ENCODE data around the gene INHBE. TPM values are rescaled to one million over a fixed set of nuclear protein-coding genes. Genes with fewer than 3 reads are reported as not detected.

Gene INHBE
- total RNA-seq, 4 donors from 2014 or later, result not detected

DNA sequence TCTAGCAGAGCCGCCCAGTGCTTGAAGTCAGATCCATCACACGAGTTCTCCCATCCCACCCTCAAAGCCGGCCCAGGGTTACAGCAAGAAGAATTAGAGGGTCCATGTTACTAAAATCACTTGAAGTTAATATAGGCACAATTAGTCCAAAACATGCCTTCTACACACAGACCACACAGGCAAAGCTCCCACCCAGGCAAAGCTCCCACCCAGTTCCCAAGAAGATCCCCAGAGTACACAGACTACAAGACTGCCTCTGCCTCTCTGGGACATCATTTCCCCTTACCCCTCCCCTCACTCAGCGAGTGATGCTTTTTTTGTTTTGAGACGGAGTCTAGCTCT is 7.8 kb downstream of the INHBE start:
- peak overlapping the region in 3 of 4 donors; percentile 62 to 84 (median 76) for H3K4me3 ChIP-seq
- H3K36me3 ChIP-seq, result peaks cover 0 to 21% (median 0%) of the 10 kb centered on the region in 3 donors
- H3K27me3 ChIP-seq, result no peaks in the 10 kb centered on the region
- no peaks in the 10 kb centered on the region for H3K9me3 ChIP-seq
- TF ChIP-seq EP300 (IDR thresholded peaks at IDR 0.05) (no peak), POLR2A (IDR thresholded peaks at IDR 0.05) (no peak)
- TF ChIP-seq, protein P1, sequence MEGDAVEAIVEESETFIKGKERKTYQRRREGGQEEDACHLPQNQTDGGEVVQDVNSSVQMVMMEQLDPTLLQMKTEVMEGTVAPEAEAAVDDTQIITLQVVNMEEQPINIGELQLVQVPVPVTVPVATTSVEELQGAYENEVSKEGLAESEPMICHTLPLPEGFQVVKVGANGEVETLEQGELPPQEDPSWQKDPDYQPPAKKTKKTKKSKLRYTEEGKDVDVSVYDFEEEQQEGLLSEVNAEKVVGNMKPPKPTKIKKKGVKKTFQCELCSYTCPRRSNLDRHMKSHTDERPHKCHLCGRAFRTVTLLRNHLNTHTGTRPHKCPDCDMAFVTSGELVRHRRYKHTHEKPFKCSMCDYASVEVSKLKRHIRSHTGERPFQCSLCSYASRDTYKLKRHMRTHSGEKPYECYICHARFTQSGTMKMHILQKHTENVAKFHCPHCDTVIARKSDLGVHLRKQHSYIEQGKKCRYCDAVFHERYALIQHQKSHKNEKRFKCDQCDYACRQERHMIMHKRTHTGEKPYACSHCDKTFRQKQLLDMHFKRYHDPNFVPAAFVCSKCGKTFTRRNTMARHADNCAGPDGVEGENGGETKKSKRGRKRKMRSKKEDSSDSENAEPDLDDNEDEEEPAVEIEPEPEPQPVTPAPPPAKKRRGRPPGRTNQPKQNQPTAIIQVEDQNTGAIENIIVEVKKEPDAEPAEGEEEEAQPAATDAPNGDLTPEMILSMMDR (IDR thresholded peaks at IDR 0.05), result no peak
- no peak for DNase-seq (ENCODE audit: low spot score in 2 of 2)
- 20 to 28% methylated on average over 5 of the region's 5 CpGs for WGBS, 2 donors
- peak overlapping the region in 3 of 4 donors; percentile 82 to 92 (median 90) for H3K27ac ChIP-seq
- peaks cover 0 to 36% (median 21%) of the 10 kb centered on the region in 4 donors for H3K4me1 ChIP-seq

DNA sequence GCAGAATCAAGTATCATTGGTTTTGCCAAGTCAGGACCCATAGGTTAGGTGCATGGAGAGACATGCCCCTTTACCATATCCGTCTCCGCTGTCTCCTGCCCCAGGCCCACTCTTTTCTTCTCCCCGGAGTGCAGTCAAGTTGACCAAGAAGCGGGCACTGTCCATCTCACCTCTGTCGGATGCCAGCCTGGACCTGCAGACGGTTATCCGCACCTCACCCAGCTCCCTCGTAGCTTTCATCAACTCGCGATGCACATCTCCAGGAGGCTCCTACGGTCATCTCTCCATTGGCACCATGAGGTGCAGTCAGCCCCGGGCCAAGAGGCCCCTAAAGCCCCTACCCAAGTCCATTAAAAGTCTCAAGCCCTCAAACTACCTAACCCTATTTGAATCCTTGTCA is 9.5 kb downstream of the INHBE start:
- WGBS, 2 donors, result 92 to 93% methylated on average over 12 of the region's 12 CpGs
- H3K4me1 ChIP-seq, result peaks cover 0 to 27% (median 17%) of the 10 kb centered on the region in 4 donors
- no peak overlapping the region for H3K4me3 ChIP-seq
- H3K27me3 ChIP-seq, result no peaks in the 10 kb centered on the region
- peaks cover 0 to 26% (median 0%) of the 10 kb centered on the region in 3 donors for H3K36me3 ChIP-seq
- no peak overlapping the region for H3K27ac ChIP-seq
- DNase-seq (ENCODE audit: low spot score in 2 of 2), result no peak
- H3K9me3 ChIP-seq, result no peaks in the 10 kb centered on the region
- TF ChIP-seq, protein P1 (IDR thresholded peaks at IDR 0.05), result no peak
- no peak for TF ChIP-seq POLR2A (IDR thresholded peaks at IDR 0.05)

DNA sequence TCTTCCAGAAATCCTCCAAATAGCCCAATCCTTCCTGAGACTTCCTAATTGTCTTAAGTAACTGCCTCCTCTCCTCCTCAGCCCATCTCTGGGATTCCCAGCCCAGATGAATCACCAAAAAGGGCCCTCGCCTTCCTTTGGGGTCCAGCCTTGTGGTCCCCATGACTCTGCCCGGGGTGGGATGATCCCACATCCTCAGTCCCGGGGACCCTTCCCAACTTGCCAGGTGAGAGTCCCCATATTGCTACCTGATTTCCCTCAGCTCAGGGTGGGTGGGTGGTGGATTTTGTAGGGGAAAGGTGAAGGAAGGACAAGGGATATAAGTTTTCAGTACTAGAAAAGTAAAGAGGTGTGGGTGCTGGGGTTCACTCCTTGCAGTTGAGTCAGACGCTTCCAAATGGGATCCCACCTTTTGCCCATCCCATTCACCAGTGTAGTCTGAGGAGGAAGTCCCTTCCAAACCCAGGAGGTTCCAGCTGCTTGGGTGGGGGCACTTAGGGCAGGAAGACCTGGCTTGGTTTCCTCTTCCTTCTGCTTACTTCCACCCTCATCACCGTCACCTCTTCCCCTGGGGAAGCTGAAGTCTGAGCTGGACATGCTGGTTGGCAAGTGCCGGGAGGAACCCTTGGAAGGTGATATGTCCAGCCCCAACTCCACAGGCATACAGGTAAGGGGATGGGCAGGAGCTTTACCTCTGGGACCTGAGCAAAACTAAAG is 10.1 kb downstream of the INHBE start:
- WGBS, 2 donors, result 84 to 88% methylated on average over 6 of the region's 6 CpGs

DNA sequence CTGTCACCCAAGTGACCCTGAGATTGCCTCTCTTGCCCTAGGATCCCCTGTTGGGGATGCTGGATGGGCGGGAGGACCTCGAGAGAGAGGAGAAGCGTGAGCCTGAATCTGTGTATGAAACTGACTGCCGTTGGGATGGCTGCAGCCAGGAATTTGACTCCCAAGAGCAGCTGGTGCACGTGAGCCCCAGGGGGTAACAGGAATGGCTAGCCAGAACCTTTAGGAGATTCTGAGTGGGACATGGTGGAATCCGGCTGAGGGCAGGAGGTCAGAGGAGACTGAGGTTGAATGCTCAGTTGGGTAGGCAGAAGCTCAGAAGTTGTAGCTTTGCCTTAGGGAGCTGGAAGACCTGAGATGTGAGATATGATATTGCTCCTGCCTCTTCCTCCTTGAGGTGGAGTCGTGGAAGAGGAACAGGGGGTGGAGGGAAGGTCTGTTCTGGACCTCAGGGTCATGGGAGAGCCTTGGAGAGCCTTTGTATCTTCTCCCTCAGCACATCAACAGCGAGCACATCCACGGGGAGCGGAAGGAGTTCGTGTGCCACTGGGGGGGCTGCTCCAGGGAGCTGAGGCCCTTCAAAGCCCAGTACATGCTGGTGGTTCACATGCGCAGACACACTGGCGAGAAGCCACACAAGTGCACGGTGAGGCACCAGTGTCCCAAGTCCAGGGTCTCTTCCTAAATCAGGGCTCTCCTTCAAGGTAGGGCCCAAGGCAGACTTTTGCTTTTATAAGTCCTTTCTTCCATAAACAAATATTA is 10.8 kb downstream of the INHBE start:
- 77 to 81% methylated on average over 14 of the region's 14 CpGs for WGBS, 2 donors
- H3K9me3 ChIP-seq, result no peaks in the 10 kb centered on the region
- peaks cover 0 to 39% (median 0%) of the 10 kb centered on the region in 3 donors for H3K36me3 ChIP-seq
- peaks cover 0 to 4% of the 10 kb centered on the region in 2 donors for H3K27me3 ChIP-seq
- H3K27ac ChIP-seq, result no peak overlapping the region
- H3K4me3 ChIP-seq, result no peak overlapping the region
- no peak for DNase-seq (ENCODE audit: low spot score in 2 of 2)
- TF ChIP-seq EP300 (IDR thresholded peaks at IDR 0.05), result no peak
- TF ChIP-seq POLR2A (IDR thresholded peaks at IDR 0.05), result no peak
- TF ChIP-seq, protein P1 (IDR thresholded peaks at IDR 0.05), result no peak
- H3K4me1 ChIP-seq, result peaks cover 0 to 15% (median 7%) of the 10 kb centered on the region in 4 donors

More for the DNA sequence above, 10.1 kb downstream of the INHBE start:
- H3K4me3 ChIP-seq, result no peak overlapping the region
- H3K36me3 ChIP-seq, result peaks cover 0 to 32% (median 0%) of the 10 kb centered on the region in 3 donors
- no peaks in the 10 kb centered on the region for H3K27me3 ChIP-seq
- no peak overlapping the region for H3K27ac ChIP-seq
- TF ChIP-seq, protein P1 (IDR thresholded peaks at IDR 0.05), result no peak
- no peak for TF ChIP-seq EP300 (IDR thresholded peaks at IDR 0.05)
- TF ChIP-seq POLR2A (IDR thresholded peaks at IDR 0.05), result no peak
- no peaks in the 10 kb centered on the region for H3K9me3 ChIP-seq
- peaks cover 0 to 23% (median 14%) of the 10 kb centered on the region in 4 donors for H3K4me1 ChIP-seq
- no peak for DNase-seq (ENCODE audit: low spot score in 2 of 2)
